Kidney capillary endothelial cell (primary cell): ENCODE measurements around the gene RPRD1B.

Experiments used
- DNase-seq: peaks from one replicate; pipeline ENCODE4 v3.0.0-alpha.2; 2018; ENCODE audit warnings: low spot score

The RPRD1B gene

DNA sequence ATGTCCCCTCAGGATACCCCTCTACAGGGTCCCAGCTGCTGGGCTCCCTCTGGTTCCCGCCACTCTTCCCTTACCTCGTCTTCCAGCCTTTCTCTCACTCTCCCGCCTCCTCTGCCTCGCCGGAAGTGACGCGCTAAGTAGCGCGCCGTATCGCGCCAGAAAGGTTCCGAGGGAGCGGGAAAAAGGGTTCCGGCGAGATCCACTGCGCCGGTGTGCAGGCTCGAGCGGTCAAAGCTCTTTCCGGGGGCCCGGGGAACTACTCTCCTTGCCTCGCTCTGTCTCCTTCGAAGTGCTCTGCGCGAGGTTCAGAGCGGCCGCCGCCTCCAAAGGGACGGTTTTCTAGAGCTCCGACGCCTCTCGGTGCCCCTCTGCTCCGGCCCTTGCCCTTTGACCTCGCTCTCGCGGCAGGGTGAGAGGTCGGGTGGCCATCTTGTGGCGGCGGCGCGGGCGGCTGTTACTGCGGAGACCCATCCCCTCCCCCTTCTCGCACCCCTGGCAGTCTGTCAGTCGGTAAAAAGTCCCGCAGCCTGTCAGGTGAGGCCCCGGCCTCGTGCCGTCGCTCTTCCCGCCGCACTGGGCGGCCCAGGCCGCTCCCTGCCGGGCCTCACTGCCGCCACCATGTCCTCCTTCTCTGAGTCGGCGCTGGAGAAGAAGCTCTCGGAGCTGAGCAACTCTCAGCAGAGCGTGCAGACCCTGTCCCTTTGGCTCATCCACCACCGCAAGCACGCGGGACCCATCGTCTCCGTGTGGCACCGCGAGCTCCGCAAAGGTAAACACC, at the start of gene RPRD1B, which contains the start of gene TTI1:
Gene RPRD1B, plus strand, starts transcription at position 417 of the 778 bp plus-strand sequence. Its CDS starts 202 bp downstream, at position 619.
Gene TTI1, minus strand, starts transcription at position 127 of the 778 bp plus-strand sequence. CDS start 19,640 bp downstream, outside the sequence.
- DNase-seq, result peak; percentile 81

DNA sequence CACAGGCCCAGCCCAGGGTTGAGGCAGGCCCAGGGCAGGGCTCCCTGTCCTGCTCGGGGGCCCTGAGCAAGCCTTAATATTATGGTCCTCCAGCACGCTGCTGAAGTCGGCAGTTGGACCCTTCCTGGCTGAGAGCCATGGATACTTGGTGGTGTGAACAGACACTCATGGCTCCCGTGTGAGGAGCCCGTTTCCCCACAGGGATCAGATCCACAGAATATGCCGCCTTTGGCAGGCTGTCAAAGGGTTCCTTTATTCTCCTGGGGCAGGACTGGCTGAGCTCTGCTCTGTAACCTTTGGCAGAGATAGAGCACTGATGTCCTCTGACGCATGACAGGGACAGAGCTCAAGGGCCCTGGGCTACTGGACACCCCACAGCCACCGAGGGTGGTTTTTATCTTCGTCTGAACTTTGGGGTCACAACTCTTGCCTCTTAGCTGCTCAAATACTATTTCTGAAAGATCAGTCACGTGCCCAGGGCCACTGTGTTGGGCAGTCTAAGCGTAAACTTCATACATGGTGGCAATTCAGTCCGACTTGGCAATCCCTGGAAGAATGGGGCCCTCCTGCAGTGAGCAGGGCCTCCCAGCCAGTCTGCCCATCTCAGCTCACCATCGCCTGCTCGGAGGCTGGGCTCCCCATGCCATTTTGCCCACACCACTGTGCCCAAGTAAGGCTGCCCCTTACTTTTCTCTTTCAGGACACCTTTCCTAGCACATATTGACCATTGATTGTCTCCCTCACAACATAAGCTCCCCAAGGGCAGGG, 49.3 kb upstream of the RPRD1B start:
- no peak for DNase-seq

DNA sequence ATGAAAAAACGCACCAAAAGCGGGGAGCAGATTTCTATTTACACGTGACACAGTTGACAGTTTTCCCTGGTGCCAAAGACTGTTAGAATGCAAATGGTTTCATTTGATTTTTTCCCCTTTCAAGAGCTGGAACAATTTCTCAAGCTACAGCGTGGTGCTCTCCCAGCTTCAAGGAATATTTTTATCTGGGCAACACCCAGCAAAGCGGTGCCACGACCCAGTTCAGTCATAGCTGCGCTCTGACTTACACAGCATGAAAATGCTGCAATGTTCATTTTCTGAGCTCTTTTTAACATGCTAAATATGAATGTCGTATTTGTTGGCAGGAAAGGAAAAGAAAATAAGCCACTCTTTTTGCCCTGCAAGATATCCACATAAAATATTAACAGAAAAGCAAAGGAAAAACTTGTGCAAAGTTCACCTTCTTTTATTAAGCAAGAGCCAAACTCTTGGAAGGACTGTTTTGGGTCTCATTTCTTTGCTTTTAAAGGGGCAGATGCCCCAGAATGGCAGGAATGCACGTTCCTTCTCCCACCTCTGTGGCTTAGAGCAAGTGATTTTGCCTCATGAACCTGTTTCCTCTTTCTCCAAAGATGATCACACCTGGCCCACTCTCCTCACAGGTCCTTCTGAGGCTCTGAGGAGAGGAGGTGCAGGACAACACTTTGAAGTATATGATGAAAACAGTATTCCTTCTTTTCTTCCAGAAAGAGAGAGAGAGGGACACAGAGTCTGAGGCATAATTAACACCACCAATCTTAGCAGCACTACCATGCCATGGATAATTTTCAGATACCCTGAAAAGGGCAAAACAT, 47.3 kb upstream of the RPRD1B start:
- no peak for DNase-seq

DNA sequence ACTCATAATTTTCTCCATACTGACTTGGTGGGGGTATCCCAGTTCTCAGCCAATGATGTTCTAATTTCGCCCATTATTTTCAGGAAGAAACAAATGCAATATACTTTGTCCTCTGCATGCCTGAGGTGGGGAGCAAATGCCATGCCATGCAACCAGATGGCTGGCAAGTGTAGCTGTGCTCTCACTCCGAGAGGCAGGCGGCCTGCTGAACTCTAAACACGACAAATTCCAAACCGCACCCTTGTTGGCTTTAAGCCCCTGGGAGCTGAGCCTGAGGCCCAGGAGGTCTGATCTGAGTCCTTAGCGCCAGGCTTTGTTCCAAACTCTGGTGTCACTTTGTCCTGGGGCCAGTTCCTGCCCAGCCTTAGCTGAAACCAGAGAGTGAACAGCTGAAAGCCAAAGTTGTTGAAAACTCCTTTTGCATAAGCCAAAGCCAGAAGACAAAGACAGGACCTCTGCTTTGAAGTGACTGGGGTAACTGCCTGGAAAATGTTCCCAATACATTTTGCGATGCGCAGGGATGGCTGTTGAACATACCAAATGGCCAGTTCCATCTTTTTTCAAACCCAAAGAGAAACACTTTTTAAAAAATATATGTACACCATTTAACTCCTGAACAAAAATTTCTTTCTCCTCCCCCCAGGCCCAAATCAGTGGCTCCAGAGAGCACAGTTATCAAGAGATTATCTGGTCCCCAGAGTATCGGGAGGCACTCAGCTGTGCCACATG, 46.5 kb upstream of the RPRD1B start:
- DNase-seq, result no peak

GRCh38 chr20:37987602-37988290, 45.8 kb upstream of the RPRD1B start:
- no peak for DNase-seq

DNA sequence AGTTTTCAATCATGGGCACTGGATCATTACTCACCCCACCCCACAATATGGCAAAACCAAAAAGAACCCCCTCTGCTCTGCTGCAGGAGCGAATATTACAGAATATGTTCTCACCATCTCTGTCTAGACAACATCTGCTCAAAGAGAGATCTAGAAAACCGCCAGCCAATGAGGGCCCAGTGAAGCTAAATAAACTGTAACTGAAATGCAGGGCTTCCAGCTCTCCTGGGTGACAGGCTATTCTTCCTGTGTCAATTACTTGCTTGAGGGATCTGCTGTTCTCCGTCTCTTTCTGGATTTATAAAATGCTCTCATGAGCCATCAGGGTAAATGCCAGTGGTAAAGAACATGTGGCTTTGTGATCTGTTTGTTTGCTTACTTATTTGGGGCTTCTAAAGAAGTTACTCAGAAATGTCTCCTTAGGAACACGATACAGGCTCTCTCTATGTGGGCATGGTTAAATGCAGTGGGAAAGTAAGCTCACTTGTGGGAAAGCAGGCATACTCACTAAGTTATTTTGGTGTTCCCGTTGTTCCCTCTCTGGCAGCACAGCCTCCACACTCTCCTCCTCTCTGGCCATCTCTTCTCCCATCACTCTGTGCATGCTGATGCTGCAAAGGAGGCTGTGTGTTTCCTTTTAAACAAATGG, 45.1 kb upstream of the RPRD1B start:
- DNase-seq, result no peak

- peak; percentile 62 for DNase-seq
These were observed 43.8 kb upstream of the RPRD1B start for GRCh38 chr20:37989601-37990295.

DNA sequence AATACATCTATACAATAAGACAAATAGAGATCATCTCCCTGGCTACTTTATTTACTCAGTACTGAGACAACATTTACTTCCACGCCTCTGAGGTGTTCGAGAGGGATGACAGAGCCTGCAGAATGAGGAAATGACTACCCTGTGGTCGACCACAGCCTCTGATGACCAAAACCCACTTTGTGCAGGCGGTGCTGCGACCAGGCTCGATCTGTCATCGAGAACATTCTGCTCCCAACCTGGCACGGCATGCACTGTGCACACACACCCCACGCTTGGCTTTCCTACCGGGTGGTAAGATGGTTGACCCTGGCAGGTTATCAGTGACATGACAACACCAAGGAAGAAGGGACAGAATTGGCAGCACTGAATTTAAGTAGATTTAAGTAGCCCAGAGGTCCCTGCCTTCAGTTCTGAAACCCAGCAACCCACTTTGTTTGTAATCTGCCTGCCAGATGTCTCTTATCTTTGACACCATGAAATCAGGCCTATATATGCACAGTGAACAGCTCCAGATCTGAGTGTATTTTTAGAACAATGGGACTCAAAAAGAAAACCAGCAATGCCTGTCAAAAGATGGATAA, 42.9 kb upstream of the RPRD1B start:
- no peak for DNase-seq

DNA sequence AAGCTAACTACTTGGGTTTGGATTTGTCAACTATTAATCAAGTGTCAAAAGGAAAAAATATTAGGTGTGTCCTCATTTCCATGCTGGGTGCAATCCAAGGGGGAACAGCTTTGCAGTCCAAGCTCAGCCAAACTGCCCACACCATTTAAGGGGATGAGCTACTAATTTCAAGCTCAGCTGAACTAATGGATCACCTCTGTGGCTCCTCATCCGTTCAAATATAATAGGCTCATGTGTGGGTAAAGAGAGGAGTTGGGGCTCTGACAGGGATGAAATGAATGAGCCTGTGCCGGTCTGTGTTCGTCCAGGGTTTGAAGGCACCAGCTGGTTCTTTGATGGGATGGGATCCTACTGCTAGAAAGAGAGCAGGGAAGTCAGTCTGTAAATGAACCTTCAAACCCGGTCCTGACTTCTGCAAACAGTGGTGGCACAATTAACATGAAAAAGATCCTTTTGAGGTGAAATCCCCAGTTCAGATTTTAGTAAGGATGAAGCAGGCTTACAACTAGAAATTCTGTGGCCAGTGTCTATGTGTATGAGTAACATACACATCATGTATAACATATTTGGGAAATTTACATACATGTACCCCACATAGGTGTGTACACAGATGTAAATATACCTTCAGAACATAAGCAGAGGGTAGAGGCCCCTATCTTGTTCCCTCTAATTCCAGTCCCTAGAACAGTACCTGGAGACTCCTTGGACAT, 42.2 kb upstream of the RPRD1B start:
- no peak for DNase-seq

DNA sequence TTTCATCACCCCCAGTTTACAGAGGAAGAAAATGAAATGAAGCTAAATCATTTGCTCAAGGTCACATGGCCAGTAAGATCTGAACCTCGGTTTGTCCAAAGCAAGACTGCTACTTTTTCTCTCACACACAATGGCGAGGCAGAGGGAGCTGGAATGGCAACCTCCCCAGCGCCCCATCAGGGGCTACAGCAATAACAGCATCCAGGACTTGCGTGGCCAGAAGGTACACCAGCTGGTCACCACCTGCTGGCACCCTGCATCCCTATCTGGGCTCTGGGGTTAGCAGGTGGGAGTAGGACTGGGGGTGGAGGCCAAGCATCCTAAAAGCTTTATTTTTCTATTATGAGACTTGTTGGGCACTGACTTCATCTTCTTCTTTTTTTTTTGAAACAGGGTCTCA, 41.6 kb upstream of the RPRD1B start:
- DNase-seq, result no peak

- peak; percentile 8 for DNase-seq
These were observed 40.6 kb upstream of the RPRD1B start for GRCh38 chr20:37992802-37993409.

GRCh38 chr20:37994512-37994911, 39.0 kb upstream of the RPRD1B start:
- no peak for DNase-seq

GRCh38 chr20:37995856-37996605, 37.5 kb upstream of the RPRD1B start:
- DNase-seq, result no peak

GRCh38 chr20:37997516-37997915, 36.0 kb upstream of the RPRD1B start:
- no peak for DNase-seq

DNA sequence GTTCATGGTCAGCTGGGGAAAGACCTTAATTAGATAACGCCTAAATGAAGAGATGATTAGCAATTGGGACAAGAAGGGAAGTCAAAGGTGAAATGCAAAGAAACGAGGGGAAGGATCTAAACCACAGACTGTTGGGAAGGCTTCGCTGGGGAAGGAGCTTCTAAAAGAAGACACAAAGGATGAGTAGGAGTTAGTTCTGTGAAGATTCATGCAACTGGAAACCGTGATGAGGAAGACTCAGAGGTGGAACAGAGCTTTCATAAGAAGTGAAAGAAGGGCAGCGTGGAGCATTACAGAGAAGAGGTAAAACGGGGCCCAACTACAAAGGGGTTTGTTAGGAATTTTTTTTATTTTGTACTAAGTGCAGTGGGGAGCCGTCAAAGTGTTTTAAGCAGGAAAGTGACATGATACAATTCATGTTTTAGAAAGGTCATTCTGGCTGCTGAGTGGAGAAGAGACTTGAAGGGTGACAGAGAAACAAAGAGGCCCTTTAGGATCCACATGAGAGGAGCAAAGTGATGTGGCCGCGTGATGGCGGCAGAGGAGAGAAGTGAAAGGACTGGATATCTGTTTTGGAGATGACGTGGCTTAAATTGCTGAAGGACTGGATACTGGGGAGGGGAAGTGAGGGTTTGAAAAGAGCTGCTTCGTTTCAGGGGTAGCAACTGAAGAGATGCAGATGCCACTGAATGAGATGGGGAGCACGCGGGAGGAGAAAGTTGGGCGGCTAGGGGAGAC, 33.9 kb upstream of the RPRD1B start:
- DNase-seq, result no peak

DNA sequence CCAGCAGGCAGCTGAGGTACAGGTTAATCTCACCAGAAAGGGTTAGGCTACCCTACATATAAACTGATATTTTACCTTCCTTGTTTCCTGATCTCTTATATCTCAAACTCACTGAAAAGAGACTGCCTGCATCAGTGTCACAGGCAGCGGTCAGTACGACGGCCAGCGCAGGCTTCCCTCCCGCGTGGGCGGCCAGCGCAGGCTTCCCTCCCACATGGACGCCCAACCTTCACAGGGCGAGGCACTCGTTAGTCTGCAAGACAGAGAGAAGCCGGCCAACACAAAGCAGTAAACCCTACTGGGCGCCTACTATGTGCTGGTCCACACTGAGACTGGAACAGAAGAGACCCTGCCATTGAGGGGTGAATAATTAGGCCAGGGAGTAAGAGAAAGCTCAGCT, 33.3 kb upstream of the RPRD1B start:
- no peak for DNase-seq
